GDM1 (cell line): ENCODE measurements around the gene B3GALT4.

Experiments used
- DNase-seq: peaks from one replicate; lab custom pipeline; 2025; lab: John Stamatoyannopoulos, UW

Gene B3GALT4

DNA sequence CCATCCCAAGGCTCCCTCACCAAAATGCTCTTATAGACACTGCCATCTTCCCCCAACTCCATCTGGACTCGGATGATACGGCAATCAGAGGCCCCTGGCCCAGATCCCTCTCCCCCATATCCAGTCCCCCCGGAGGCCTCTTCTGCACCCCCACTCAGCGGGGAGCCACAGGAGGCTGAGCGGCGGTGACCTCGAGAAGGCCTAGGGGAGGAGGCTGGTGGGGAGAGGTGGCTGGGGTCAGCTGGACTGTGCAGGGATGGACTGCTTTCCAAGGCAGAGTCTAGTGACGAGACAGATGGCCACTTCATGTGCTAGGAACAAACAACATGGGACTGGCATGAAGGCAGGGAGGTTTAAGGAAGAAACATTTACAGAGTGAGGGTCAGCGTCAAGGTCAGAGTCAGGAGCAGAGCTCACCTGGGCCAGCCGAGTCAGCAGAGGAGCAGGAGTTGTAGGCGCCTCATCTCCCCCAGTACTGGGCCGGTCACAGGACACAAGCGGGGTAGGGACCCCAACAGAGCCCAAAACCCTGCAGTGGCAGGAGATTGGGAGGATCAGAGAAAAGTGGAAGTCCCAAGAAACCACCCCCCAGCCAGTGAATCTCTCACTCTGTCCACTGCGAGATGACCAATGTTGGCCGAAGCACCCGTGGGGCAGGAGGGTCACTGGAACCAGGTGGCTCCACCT, 16.2 kb downstream of the B3GALT4 start:
- no peak for DNase-seq

- no peak for DNase-seq
Observed at GRCh38 chr6:33294086-33294823, 17.3 kb downstream of the B3GALT4 start.

DNA sequence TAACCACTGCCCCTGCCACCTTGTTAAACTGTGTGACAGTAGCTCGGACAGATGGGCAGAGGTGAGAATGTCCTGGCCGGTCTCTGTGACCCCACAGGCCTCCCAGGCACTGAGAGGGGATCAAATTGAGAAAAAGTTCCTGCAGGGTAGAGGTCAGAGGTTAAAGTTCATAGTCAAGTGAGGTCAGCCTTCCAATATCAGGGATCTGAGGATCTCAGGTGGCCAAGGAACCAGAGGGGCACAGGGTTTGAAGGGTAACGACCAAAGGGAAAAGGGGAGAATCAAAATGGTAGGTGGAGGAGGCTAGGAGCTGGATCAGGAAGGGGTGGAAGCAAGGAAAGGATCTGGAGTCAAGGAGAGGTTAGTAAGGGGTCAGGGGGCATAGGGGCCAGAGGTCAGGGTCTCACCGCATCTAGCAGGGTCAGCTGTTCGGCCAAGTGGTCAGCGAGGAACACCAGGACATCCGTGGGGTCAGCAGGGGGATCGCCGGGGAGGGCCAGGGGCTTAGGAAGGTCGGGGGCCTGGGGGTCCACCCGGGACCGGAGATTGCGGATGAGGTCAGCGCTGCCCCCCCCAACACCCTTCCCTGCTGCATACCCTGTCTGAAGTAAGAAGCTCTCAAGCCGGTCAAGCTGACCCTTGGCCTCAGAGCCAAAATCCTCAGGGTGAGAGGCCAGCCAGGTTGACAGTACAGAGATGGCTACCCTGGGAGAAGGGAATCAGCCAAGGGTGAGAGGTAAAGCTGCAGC, 18.9 kb downstream of the B3GALT4 start:
- no peak for DNase-seq

- DNase-seq: no peak
Observed at GRCh38 chr6:33296797-33297405, 20.0 kb downstream of the B3GALT4 start.

GRCh38 chr6:33297406-33297955, 20.6 kb downstream of the B3GALT4 start:
- DNase-seq: no peak

- peak; percentile 23 for DNase-seq
Observed at GRCh38 chr6:33297956-33298772, 21.2 kb downstream of the B3GALT4 start.

- peak; percentile 77 for DNase-seq
Observed at GRCh38 chr6:33298773-33299236, 21.9 kb downstream of the B3GALT4 start, which contains the start of gene RGL2. RGL2 (minus strand) TSS chr6:33298942; CDS start chr6:33298610, 332 bp downstream.

GRCh38 chr6:33299237-33299944, 22.5 kb downstream of the B3GALT4 start:
- peak; percentile 88 for DNase-seq

DNA sequence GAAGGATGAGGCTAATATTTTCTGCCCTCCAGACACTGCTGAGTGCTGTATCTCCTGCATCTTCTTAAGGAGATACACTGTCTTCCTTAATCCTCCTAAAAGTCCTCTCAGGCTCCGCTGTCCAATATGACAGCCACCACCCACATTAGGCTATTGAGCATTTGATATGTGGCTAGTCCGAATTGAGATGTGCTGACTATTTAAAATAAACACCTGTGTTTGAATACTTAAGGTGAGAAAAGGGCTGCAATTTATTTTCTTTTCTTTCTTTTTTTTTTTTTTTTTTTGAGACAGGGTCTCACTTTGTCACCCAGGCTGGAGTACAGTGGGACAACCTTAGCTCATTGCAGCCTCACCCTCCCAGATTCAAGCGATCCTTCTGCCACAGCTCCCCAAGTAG, 25.0 kb downstream of the B3GALT4 start:
- no peak for DNase-seq

DNA sequence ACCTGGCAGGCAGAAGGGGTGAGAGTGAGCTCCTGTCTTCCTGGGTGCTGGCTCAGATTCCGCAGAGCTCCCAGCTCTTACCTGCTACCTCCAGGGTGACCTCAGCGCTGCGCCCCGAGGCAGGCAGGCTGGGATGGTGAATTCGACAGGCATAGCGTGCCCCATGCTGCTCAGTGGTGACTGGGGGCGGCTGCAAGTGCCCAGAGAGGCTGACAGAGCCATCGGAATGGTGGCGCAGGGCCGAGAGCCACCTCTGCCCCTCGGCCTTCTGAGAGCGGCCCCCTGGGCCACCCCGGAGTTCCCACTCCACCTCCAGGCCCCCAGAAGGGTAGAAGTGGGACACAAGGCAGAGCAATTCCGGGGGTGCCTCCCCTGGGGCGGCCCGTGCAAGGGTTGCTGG, 27.3 kb downstream of the B3GALT4 start:
- no peak for DNase-seq

- no peak for DNase-seq
Observed at GRCh38 chr6:33305052-33305451, 28.1 kb downstream of the B3GALT4 start.

GRCh38 chr6:33306356-33306755, 29.4 kb downstream of the B3GALT4 start:
- DNase-seq: no peak

GRCh38 chr6:33312361-33313104, 35.6 kb downstream of the B3GALT4 start:
- DNase-seq: peak; percentile 33

- peak; percentile 51 for DNase-seq
Observed at GRCh38 chr6:33313105-33313708, 36.3 kb downstream of the B3GALT4 start.

GRCh38 chr6:33313709-33314514, 37.0 kb downstream of the B3GALT4 start, which contains the start of gene TAPBP:
TAPBP (minus strand) TSS chr6:33314078; CDS start chr6:33314041, 37 bp downstream.
- peak; percentile 51 for DNase-seq

DNA sequence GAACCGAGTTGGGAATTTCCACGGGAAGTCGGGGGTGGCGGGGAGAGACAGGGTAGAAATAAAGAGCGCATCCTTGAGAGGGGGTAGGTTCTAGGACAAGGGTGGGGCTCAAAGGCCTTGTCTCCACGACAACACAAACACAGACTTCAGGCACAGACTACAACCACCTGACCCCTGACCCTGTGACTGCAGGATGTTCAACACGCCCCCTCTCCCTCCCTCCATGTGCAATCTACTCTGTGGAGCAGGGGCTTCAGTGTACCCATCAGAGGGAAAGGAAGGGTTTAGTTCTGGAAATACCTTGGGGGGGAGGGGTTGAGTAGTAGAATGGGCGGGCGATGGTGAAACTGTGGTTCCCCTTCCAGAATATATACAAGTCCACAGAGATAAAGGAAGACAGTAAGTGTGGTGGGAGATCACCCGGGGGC, 37.6 kb downstream of the B3GALT4 start:
- peak; percentile 25 for DNase-seq

DNA sequence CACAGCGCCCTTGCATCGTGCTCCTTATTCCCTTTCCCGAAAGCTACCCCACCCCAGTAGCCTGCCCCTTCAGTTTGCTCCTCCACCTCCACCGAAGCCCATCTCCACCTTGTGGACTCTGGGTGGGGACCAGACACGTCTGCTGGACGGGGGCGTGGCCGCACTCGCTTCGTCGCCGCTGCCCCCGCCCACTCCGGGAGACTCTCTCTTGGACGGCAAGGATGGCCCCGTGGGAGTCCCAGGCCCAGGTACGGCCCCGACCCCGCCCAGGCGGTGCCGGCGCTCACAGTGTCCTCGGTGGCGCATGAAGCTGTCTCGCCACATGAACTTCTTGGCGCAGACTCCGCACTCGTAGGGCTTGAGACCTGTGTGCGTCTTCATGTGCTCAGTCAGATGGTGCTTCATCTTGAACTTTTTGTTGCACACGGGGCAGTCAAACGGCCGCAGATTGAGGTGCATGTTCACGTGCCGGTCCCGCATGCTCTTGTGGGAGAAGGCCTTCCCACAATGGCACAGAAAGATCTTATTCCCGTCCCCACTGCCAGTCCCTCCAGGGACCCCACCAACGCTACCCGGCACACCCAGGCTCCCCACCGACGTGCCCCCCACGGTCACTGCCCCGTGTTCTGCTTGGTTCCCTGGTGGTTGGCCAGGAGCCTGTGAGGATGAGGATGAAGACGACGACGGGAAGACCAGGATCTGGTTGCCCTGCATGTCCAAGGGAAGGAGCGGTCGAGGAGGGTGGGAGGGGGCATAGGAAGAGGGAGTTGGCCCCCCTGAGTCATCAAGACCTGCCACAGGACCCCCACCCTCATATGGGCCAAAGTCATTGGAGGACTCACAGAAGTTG, 38.2 kb downstream of the B3GALT4 start:
- no peak for DNase-seq
